Ascending aorta (tissue), 2 donors: ENCODE results near the gene CDYL2. TPM values are rescaled to one million over a fixed set of nuclear protein-coding genes. Genes with fewer than 3 reads are reported as not detected.

Source experiments
- DNase-seq, 2 donors: peaks; one replicate each; pipeline ENCODE4 v3.0.0-alpha.2; 2019; ENCODE audit warnings: low spot score in 2 of 2
- H3K27ac ChIP-seq, 2 donors: fragments of 200-600 bp; sonication (generic); one replicate each; pipeline ENCODE4 v1.5.1; 2016 to 2017; ENCODE audit warnings: mild to moderate bottlenecking in 1 of 2
- H3K27me3 ChIP-seq: fragments of 200-600 bp; sonication (generic); one replicate; pipeline ENCODE4 v1.5.1; 2017
- H3K36me3 ChIP-seq, 2 donors: fragments of 200-600 bp; sonication (generic); one replicate each; pipeline ENCODE4 v1.5.1; 2016
- H3K4me1 ChIP-seq, 2 donors: fragments of 200-600 bp; sonication (generic); one replicate each; pipeline ENCODE4 v1.5.1; 2016 to 2017; ENCODE audit warnings: mild to moderate bottlenecking in 1 of 2
- H3K4me3 ChIP-seq, 2 donors: fragments of 200-600 bp; sonication (generic); one replicate each; pipeline ENCODE4 v1.5.1; 2016 to 2017; ENCODE audit warnings: mild to moderate bottlenecking in 1 of 2
- H3K9me3 ChIP-seq, 2 donors: fragments of 200-600 bp; sonication (generic); one replicate each; pipeline ENCODE4 v1.5.1; 2016
- intact Hi-C: fragments of 100-400 bp; cut with DNase I; formaldehyde crosslinking; loops from one replicate; pipeline ENCODE4 v1.15.1; 2023
- total RNA-seq: library from RNA; depleted of rRNA; stranded (reverse); fragments of >200 nt; gene quantifications from one replicate; pipeline ENCODE4 v1.1.0, GENCODE V29; 2016
- TF ChIP-seq, protein P1 (sequence below), 3 experiments: fragments of 200-600 bp in 2 of 3; fragments of 450-650 bp in 1 of 3; sonication (generic) in 2 of 3; IDR thresholded peaks; one replicate each; pipeline ENCODE4 v1.5.1; 2016 to 2019; ENCODE audit warnings: antibody characterized with exemption in 3 of 3, mild to moderate bottlenecking in 1 of 3, moderate library complexity in 1 of 3

Gene CDYL2
- total RNA-seq, 1 donor from 2014 or later = 5.0 TPM

DNA sequence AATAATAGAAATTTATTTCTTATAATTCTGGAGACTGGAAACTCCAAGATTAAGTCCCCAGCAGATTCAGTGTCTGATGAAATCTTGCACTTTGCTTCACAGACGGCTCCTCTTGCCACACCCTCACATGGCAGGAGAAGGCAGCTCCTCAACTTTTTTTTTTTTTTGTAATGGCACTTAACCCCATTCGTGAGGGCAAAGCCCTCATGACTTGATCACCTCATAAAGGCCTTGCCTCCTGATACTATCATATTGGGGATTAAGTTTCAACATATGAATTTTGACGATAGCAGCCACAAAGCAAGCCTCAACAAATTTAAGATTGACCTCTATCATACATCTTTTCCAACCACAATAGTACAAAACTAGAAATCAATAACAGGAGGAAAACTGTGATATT, 42.3 kb upstream of the CDYL2 start:
- intact Hi-C loops = no loop called here

DNA sequence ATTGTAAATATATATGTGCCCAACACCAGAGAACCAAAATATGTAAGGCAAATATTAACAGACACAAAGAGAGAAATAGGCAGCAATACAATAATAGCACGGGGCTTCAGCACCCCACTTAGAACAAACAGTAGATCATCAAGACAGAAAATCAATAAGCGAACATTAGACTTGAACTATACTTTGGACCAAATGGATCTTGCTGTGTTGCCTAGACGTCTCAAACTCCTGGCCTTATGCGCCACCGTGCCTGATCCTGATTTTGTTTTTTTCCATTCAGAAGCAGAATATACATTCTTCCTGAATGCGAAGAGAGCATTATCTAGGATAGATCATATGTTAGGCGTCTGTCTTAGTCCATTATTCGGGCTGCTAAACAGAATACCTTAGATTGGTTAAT, 41.9 kb upstream of the CDYL2 start:
- DNase-seq = no peak
- no peak overlapping the region for H3K4me3 ChIP-seq
- TF ChIP-seq, protein P1, sequence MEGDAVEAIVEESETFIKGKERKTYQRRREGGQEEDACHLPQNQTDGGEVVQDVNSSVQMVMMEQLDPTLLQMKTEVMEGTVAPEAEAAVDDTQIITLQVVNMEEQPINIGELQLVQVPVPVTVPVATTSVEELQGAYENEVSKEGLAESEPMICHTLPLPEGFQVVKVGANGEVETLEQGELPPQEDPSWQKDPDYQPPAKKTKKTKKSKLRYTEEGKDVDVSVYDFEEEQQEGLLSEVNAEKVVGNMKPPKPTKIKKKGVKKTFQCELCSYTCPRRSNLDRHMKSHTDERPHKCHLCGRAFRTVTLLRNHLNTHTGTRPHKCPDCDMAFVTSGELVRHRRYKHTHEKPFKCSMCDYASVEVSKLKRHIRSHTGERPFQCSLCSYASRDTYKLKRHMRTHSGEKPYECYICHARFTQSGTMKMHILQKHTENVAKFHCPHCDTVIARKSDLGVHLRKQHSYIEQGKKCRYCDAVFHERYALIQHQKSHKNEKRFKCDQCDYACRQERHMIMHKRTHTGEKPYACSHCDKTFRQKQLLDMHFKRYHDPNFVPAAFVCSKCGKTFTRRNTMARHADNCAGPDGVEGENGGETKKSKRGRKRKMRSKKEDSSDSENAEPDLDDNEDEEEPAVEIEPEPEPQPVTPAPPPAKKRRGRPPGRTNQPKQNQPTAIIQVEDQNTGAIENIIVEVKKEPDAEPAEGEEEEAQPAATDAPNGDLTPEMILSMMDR (IDR thresholded peaks at IDR 0.05) = no peak
- H3K27ac ChIP-seq = no peak overlapping the region
- H3K9me3 ChIP-seq = peaks cover 4 to 9% of the 10 kb centered on the region in 2 donors
- no peaks in the 10 kb centered on the region for H3K27me3 ChIP-seq
- no peaks in the 10 kb centered on the region for H3K36me3 ChIP-seq
- intact Hi-C loops = no loop called here
- H3K4me1 ChIP-seq = no peaks in the 10 kb centered on the region

More for the DNA sequence above, 42.3 kb upstream of the CDYL2 start:
- Histone ChIP-seq H3K27ac (no peak overlapping the region), H3K27me3 (no peaks in the 10 kb centered on the region), H3K4me3 (no peak overlapping the region), H3K36me3 (no peaks in the 10 kb centered on the region), H3K9me3 (peaks cover 4 to 9% of the 10 kb centered on the region in 2 donors), H3K4me1 (no peaks in the 10 kb centered on the region)
- DNase-seq = no peak
- TF ChIP-seq, protein P1 (IDR thresholded peaks at IDR 0.05) = no peak

DNA sequence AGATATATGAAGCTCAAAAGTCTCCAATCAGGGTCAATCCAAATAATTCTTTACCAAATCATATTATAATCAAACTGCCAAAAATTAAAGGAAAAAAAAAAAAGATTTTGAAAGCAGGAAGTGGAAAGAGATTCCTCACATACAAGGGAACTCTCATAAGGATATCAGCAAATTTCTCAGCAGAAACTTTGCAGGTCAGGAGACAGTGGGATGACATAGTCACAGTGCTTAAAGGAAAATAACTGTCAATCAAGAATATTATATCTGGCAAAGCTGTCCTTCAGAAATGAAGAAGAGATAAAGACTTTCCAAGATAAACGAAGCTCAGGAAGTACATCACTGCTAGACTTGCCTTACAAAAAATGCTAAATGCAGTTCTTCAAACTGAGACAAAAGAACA, 40.0 kb upstream of the CDYL2 start:
- no peaks in the 10 kb centered on the region for H3K36me3 ChIP-seq
- no peaks in the 10 kb centered on the region for H3K4me1 ChIP-seq
- TF ChIP-seq, protein P1 (IDR thresholded peaks at IDR 0.05) = no peak
- H3K27ac ChIP-seq = no peak overlapping the region
- intact Hi-C loops = no loop called here
- no peaks in the 10 kb centered on the region for H3K27me3 ChIP-seq
- no peak for DNase-seq
- H3K9me3 ChIP-seq = peaks cover 4 to 9% of the 10 kb centered on the region in 2 donors
- H3K4me3 ChIP-seq = no peak overlapping the region

DNA sequence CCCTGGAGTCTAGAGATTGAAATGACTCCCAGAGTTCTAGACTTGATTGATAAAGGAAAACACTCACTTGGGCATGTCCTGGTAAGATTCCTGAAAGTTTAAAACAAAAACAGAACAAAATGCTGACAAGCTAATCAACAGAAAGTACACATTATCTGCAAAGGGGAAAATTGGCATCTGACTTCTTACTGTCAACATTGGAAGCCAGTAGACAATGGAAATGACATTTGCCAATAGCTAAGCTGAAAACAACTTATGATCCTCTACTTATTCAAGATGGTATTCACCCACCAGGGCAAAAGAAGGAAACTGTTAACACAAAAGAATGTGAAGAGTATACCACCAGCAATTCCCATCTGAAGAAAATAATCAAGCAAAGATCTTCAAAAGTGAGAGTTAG, 36.8 kb upstream of the CDYL2 start:
- no peak overlapping the region for H3K27ac ChIP-seq
- H3K36me3 ChIP-seq = no peaks in the 10 kb centered on the region
- DNase-seq = no peak
- no peak overlapping the region for H3K4me3 ChIP-seq
- TF ChIP-seq, protein P1 (IDR thresholded peaks at IDR 0.05) = no peak
- H3K27me3 ChIP-seq = no peaks in the 10 kb centered on the region
- H3K4me1 ChIP-seq = no peaks in the 10 kb centered on the region
- H3K9me3 ChIP-seq = peaks cover 4 to 9% of the 10 kb centered on the region in 2 donors
- intact Hi-C loops = no loop called here

DNA sequence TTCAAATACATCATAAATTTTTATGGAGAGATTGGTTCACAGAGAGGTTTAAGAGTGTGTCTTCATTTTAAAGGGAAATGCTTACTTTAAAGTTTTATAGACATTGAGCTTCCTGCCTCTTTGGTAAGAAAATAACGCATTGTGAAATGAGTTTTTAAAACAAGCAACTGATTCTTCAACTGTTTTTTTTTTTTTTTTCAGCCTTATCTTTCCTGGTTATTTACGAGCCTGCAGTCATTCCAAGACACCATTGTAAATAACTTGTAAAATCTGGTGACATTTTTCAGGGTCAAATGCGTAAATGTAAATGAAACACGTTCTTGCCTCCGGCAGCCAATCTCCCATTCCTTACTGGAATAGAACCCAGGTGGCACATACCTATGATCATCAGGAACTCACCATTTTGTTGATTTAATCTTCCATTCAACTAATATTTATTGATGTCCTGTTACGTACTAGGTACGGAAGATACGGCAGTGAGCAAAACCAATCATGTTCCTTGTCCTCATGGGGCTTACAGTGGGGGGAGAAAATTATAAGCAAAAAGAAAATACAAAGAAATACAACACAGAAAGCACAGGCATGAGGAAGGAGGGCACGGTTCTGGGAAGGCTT, 33.2 kb upstream of the CDYL2 start:
- TF ChIP-seq, protein P1 (IDR thresholded peaks at IDR 0.05) = no peak
- Histone ChIP-seq H3K4me1 (no peaks in the 10 kb centered on the region), H3K4me3 (no peak overlapping the region), H3K36me3 (no peaks in the 10 kb centered on the region), H3K27me3 (no peaks in the 10 kb centered on the region), H3K9me3 (no peaks in the 10 kb centered on the region), H3K27ac (no peak overlapping the region)
- intact Hi-C loops = no loop called here
- DNase-seq = no peak

DNA sequence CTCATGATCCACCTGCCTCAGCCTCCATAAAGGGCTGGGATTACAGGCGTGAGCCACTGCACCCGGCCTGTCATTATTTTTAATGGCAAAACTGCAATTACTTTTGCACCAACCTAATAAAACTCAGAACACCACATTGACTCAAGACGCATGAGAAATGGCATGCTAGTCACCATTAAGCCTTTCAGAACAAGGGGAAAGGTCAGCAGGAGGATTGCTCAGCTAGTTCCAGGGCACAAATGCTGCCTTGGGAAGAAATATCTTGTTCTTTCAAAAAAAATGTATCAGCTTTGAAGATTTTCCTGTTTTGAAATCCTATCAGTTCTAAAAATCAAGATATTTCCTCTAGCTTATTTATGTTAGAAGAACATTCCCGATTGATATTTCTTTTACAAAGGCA, 32.4 kb upstream of the CDYL2 start:
- intact Hi-C loops = no loop called here
- Histone ChIP-seq H3K36me3 (no peaks in the 10 kb centered on the region), H3K27me3 (no peaks in the 10 kb centered on the region), H3K9me3 (no peaks in the 10 kb centered on the region), H3K4me3 (no peak overlapping the region), H3K4me1 (no peaks in the 10 kb centered on the region), H3K27ac (no peak overlapping the region)
- TF ChIP-seq, protein P1 (IDR thresholded peaks at IDR 0.05) = no peak
- no peak for DNase-seq
